HepG2 (cell line): ENCODE measurements around the gene C16orf78. TPM values are rescaled to one million over a fixed set of nuclear protein-coding genes. Genes with fewer than 3 reads are reported as not detected.

ENCODE experiments used
- ATAC-seq: fragments of 200-7000 bp; cut with Tn5 transposase; 3 replicates; pipeline ENCODE4 v1.9.1; 2020; ENCODE audit warnings: mild to moderate bottlenecking, moderate library complexity
- BruUV-seq: library from RNA; stranded (reverse); fragments of 400-500 nt; replicated peaks from 2 replicates; lab custom pipeline; 2021; lab: Mats Ljungman, UMichigan
- CTCF ChIA-PET: fragments of 300-600 bp; formaldehyde crosslinking; extraction: SDS; loops from one replicate; lab custom pipeline; 2021; ENCODE audit warnings: low total read pairs, inconsistent platforms, low intra/inter-chr PET ratio; lab: Yijun Ruan, JAX
- POLR2A ChIA-PET: fragments of 350-600 bp; sonication (Branson Sonifier 250); formaldehyde crosslinking; loops from one replicate; lab custom pipeline; 2020; ENCODE audit warnings: antibody characterized with exemption, inconsistent platforms; lab: Yijun Ruan, JAX
- DNase-seq: peaks from one replicate; pipeline ENCODE4 v3.0.0-alpha.2; 2015; ENCODE audit warnings: low spot score
- FAIRE-seq: peaks from 3 replicates; lab custom pipeline; 2011; peaks lifted over from hg19 to GRCh38; lab: Jason Lieb, UNC
- H2AFZ ChIP-seq: one replicate; pipeline ENCODE4 v1.6.1; 2011; ENCODE audit warnings: low read length, inconsistent platforms
- H3K27ac ChIP-seq: fragments of 300-600 bp; 3 replicates; pipeline ENCODE4 v1.8.0; 2011; ENCODE audit warnings: mixed run types, mild to moderate bottlenecking, mixed read lengths, low read length, inconsistent platforms; ENCODE audit not compliant: insufficient read depth; ENCODE audit errors: extremely low read length
- H3K27me3 ChIP-seq, 2 experiments: fragments of 200-600 bp in 1 of 2; 2 replicates in 1 of 2; 3 replicates in 1 of 2; pipeline versions ENCODE4 v1.6.0 to v1.8.0; 2011; ENCODE audit warnings: low read length in 2 of 2, mild to moderate bottlenecking in 2 of 2, moderate library complexity in 2 of 2, inconsistent platforms in 1 of 2; ENCODE audit not compliant: insufficient read depth in 2 of 2, control insufficient read depth in 1 of 2
- H3K36me3 ChIP-seq, 2 experiments: fragments of 200-600 bp in 1 of 2; replicated peaks in 1 of 2; 2 replicates in 1 of 2; 3 replicates in 1 of 2; pipeline versions ENCODE4 v1.5.1 to v1.8.0; 2011; ENCODE audit warnings: low read length in 2 of 2, inconsistent platforms in 1 of 2; ENCODE audit not compliant: insufficient read depth in 2 of 2, control insufficient read depth in 1 of 2
- H3K4me1 ChIP-seq: 2 replicates; pipeline ENCODE4 v1.5.1; 2012; ENCODE audit warnings: low read length, inconsistent platforms; ENCODE audit not compliant: insufficient read depth
- H3K4me2 ChIP-seq: 2 replicates; pipeline ENCODE4 v1.6.0; 2011; ENCODE audit warnings: low read depth, low read length, inconsistent platforms
- H3K4me3 ChIP-seq, 3 experiments: fragments of 200-600 bp in 1 of 3; sonication (generic), shearing (Covaris generic) in 1 of 3; replicated peaks in 1 of 3; 2 replicates each; pipeline ENCODE4 v1.5.1; 2011 to 2016; ENCODE audit warnings: low read length in 3 of 3, inconsistent platforms in 2 of 3, low read depth in 2 of 3, mild to moderate bottlenecking in 2 of 3, control low read depth in 1 of 3, mixed read lengths in 1 of 3; ENCODE audit not compliant: insufficient read depth in 1 of 3
- H3K79me2 ChIP-seq: one replicate; pipeline ENCODE4 v1.6.1; 2011; ENCODE audit warnings: low read length, inconsistent platforms; ENCODE audit not compliant: insufficient read depth
- H3K9ac ChIP-seq: 2 replicates; pipeline ENCODE4 v1.6.0; 2011; ENCODE audit warnings: mild to moderate bottlenecking, low read depth, low read length, inconsistent platforms; ENCODE audit not compliant: insufficient read depth
- H3K9me3 ChIP-seq: 2 replicates; pipeline ENCODE4 v1.5.1; 2012; ENCODE audit warnings: mild to moderate bottlenecking, low read length
- H4K20me1 ChIP-seq: 2 replicates; pipeline ENCODE4 v1.6.0; 2011; ENCODE audit warnings: inconsistent platforms, mild to moderate bottlenecking, low read length, moderate library complexity; ENCODE audit not compliant: insufficient read depth
- DNMT3B ChIP-seq: conservative IDR thresholded peaks from 2 replicates; pipeline ENCODE4 v1.6.1; 2016; ENCODE audit warnings: missing biosample characterization, control low read depth
- HNF1A ChIP-seq, 2 experiments: sonication (generic) in 1 of 2; formaldehyde crosslinking in 1 of 2; IDR thresholded peaks; 2 replicates each; pipeline versions ENCODE4 v1.4.0 to v1.6.1; 2016 to 2020; ENCODE audit warnings: borderline replicate concordance in 1 of 2, low read depth in 1 of 2, mild to moderate bottlenecking in 1 of 2, missing genetic modification reagents in 1 of 2
- MXI1 ChIP-seq: IDR thresholded peaks from 3 replicates; pipeline ENCODE4 v1.6.1; 2012; ENCODE audit warnings: low read depth, low read length, inconsistent platforms, borderline replicate concordance
- PCBP2 ChIP-seq: fragments of 200-400 bp; formaldehyde crosslinking; optimal IDR thresholded peaks from 2 replicates; pipeline ENCODE3; 2018; ENCODE audit warnings: low read length, low read depth; ENCODE audit not compliant: poor library complexity, severe bottlenecking
- TOE1 ChIP-seq: sonication (generic); formaldehyde crosslinking; IDR thresholded peaks from 2 replicates; pipeline ENCODE4 v1.4.0; 2020; ENCODE audit warnings: mild to moderate bottlenecking, missing genetic modification reagents
- ZNF318 ChIP-seq: sonication (generic); formaldehyde crosslinking; IDR thresholded peaks from 2 replicates; pipeline ENCODE4 v1.4.0; 2020; ENCODE audit warnings: mild to moderate bottlenecking, missing genetic modification reagents
- ZNF775 ChIP-seq: sonication (generic); formaldehyde crosslinking; IDR thresholded peaks from 2 replicates; pipeline ENCODE4 v1.4.0; 2020; ENCODE audit warnings: missing genetic modification reagents, mild to moderate bottlenecking, moderate library complexity, borderline replicate concordance
- ZNF841 ChIP-seq: sonication (generic); formaldehyde crosslinking; IDR thresholded peaks from 2 replicates; pipeline ENCODE4 v1.8.1; 2023; ENCODE audit warnings: missing genetic modification reagents, borderline replicate concordance
- WGBS: methylation state at CpG from one replicate; pipeline ENCODE4 v1.1.6; 2017; ENCODE audit warnings: low lambda C conversion rate; 5-methylcytosine and 5-hydroxymethylcytosine counted together
- in situ Hi-C: cut with HindIII; loops from 2 replicates; pipeline ENCODE4 v1.10.0; 2017; ENCODE audit warnings: low pct_unique_long_range_greater_than_20kb; ENCODE audit not compliant: extremely low pct_ligation_motif_present
- intact Hi-C: fragments of 100-400 bp; cut with micrococcal nuclease; formaldehyde crosslinking; loops from one replicate; pipeline ENCODE4 v1.10.0; 2022; ENCODE audit not compliant: unreplicated experiment
- polyA plus RNA-seq, 8 experiments: library from polyadenylated mRNA; depleted of rRNA in 3 of 8; stranded (reverse) in 7 of 8; unstranded in 1 of 8; fragments of >200 nt; fragmentation: Illumina TruSeq in 4 of 8; extraction: Trizol in 4 of 8; gene quantifications; 2 replicates each; pipeline versions ENCODE4 v1.2.1 to v1.2.3, GENCODE V29; 2011 to 2016; ENCODE audit warnings: low read depth in 4 of 8, missing spikeins in 1 of 8, mixed read lengths in 1 of 8; ENCODE audit not compliant: insufficient read depth in 1 of 8
- total RNA-seq, 5 experiments: library from RNA; depleted of rRNA; stranded (reverse); fragments of >200 nt; fragmentation: Illumina TruSeq; extraction: Trizol; gene quantifications; 2 replicates each; pipeline ENCODE4 v1.2.3, GENCODE V29; 2016; ENCODE audit warnings: low read depth in 1 of 5
- TF ChIP-seq, protein P1 (sequence below): IDR thresholded peaks from 2 replicates; pipeline ENCODE4 v1.6.1; 2016; ENCODE audit warnings: low read depth

The C16orf78 gene
- total and polyA plus RNA-seq, 2 of the 13 experiments (the other 11 are each of a cell fraction or from before 2014, with no cell fraction given): not detected

GRCh38 chr16:49338611-49339265 is 34.9 kb upstream of the C16orf78 start:
- H3K9ac ChIP-seq: no peak overlapping the region
- ATAC-seq (no peak), DNase-seq (no peak), FAIRE-seq (no peak)
- WGBS: 12% methylated on average over 10 of the region's 10 CpGs
- intact Hi-C loops: no loop called here
- H3K4me2 ChIP-seq: no peak overlapping the region
- no TSS peak for BruUV-seq
- H4K20me1 ChIP-seq: no peaks in the 10 kb centered on the region
- ChIA-PET POLR2A (no interaction called here), CTCF (no interaction called here)
- in situ Hi-C loops: no loop called here
- H3K27me3 ChIP-seq: peaks cover 0 to 4% of the 10 kb centered on the region in 2 experiments; a peak in 2 of 5 replicates
- no peaks in the 10 kb centered on the region for H3K79me2 ChIP-seq
- no peak overlapping the region for H3K4me3 ChIP-seq
- H3K27ac ChIP-seq: no peak overlapping the region
- no peaks in the 10 kb centered on the region for H3K4me1 ChIP-seq
- H2AFZ ChIP-seq: no peak overlapping the region
- no peaks in the 10 kb centered on the region for H3K9me3 ChIP-seq
- no peaks in the 10 kb centered on the region for H3K36me3 ChIP-seq
- TF ChIP-seq PCBP2: no peak
- TF ChIP-seq ZNF775: no peak
- no peak for TF ChIP-seq HNF1A (IDR thresholded peaks at IDR 0.05; ENCODE audit: low read depth)
- TF ChIP-seq HNF1A (CRISPR knock-in tag; IDR thresholded peaks at IDR 0.05; ENCODE audit: borderline replicate concordance): no peak
- TF ChIP-seq DNMT3B: no peak
- TF ChIP-seq ZNF841: no peak
- no peak for TF ChIP-seq ZNF318 (CRISPR knock-in tag)
- TF ChIP-seq, protein P1, sequence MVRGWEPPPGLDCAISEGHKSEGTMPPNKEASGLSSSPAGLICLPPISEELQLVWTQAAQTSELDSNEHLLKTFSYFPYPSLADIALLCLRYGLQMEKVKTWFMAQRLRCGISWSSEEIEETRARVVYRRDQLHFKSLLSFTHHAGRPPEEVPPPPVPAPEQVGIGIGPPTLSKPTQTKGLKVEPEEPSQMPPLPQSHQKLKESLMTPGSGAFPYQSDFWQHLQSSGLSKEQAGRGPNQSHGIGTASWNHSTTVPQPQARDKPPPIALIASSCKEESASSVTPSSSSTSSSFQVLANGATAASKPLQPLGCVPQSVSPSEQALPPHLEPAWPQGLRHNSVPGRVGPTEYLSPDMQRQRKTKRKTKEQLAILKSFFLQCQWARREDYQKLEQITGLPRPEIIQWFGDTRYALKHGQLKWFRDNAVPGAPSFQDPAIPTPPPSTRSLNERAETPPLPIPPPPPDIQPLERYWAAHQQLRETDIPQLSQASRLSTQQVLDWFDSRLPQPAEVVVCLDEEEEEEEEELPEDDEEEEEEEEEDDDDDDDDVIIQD (CRISPR knock-in tag): no peak
- TF ChIP-seq TOE1 (CRISPR knock-in tag): no peak
- no peak for TF ChIP-seq MXI1
